ENCODE measurements around the gene SHC1.
A peak's percentile ranks its signal among the peaks of the same experiment; 100 is the strongest.

Gene SHC1

GRCh38 chr1:154955039-154955717 lies 15.4 kb downstream of the SHC1 start:
- peak in 1 of 2 experiments; percentile 22 for DNase-seq

- DNase-seq: no peak
Observed at GRCh38 chr1:154954541-154954940, 16.0 kb downstream of the SHC1 start.

- no peak for DNase-seq
Observed at GRCh38 chr1:154953611-154954038, 16.9 kb downstream of the SHC1 start.

DNA sequence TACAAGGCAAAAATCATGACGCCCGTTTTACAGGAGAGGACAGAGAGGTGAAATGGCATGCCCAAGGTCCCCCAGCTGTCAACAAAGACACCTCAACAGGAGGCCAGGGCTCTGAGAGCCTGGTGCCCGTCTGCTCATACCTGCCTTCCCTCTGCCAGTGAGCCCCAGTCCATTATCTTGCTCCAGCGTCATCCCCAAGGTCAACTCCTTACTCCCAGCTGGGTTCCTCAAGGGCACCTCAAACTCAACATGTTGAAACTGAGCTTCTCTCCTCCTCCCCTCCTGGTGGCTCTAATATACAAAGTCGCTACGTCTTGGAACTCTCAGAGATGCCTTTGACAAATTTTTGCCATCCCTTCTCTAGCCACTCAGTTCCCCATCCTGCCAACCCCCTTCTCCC lies 17.9 kb downstream of the SHC1 start:
- no peak for DNase-seq

DNA sequence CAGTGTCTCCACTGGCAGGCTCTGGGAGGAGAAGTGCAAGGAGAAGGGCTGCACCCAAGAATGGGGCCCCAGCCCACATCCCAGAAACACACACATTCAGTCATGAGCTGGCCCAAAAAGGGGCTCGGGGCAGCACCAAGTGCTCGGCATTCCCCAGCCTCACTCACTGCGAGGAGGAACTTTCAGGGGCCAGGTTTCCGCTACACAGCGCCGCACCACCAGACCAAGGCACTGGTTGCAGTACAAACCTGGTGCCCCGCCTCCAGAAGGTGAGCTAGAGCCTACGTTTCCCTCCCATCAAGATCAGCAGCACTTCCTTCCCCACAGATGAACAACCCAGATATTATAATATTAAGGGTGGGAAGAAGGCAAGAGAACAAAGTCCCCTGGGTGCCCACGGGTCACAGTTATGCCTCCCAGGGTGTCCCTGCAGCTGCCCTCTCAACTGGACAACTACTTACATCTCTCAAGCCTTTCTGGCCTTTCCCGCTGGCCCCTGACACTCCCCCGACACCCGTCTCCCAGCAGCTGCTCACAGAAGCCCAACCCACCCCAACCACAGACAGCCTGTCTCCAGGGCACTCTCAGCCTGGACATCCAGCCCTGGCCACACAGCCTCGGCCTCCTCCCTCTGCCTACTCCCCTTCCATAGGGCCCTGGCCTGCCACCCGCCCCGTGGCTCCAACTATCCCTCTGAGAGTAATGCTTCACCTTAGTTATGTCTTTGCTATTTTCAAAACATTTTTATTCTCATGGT lies 18.5 kb downstream of the SHC1 start:
- no peak for DNase-seq

DNA sequence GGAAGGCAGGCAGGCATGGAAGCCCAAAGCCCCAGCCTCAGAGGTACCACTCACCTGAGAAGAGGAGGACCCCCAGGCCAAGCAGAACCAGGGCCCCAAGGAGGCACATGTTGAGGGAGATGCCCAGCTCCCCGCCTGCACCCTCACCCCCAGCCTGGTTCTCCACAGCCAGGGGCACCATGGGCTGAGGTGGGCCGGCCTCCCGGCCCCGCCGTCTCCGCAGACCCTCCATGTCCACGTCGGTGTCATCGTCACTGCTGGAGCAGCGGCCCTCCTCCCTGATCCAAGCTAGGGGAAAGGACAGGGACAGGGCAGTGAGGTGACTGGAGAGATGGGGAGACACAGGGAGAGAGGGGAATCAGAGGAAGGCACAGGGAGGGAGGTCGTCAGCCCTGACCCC lies 22.5 kb downstream of the SHC1 start:
- no peak for DNase-seq

- DNase-seq: no peak
Observed at GRCh38 chr1:154945962-154946850, 24.3 kb downstream of the SHC1 start.

DNA sequence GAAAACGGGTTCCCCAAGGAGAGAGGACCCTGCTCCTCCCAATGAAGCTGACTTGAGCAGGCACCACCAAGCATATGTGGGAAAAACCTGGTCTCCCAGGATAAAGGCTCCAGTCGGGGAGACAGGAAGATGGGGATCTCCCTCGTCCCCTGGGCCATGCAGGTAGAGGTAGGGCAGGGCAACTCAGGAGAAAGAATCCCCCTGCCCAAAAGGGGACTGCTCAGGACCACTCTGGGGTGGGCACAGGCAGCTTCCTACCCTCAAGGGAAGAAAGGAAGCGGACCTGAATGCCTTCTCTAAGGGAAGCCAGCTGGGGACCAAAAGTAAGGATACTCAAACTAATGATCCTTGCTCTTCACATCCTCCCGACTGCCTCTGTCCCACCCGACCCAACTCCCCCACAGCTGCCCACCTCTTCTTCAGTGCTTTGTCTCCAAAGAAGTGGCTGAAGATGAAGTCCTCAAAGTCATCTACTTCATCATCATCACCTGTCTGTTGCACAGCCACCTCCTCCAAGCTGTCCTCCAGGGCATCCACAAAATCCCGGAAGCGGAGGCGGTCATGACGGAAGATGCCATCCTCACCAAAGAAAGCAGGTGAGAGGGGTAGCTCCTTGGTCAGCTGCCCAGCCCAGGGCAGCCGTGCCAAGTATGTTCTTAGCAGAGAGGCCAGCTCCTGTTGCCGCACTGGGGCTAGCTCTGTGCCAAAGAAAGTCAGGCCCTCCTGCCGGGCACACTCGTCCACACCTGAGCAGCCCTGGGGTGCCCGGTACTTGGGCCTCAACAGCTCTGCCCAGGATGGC lies 25.2 kb downstream of the SHC1 start:
- no peak for DNase-seq

DNA sequence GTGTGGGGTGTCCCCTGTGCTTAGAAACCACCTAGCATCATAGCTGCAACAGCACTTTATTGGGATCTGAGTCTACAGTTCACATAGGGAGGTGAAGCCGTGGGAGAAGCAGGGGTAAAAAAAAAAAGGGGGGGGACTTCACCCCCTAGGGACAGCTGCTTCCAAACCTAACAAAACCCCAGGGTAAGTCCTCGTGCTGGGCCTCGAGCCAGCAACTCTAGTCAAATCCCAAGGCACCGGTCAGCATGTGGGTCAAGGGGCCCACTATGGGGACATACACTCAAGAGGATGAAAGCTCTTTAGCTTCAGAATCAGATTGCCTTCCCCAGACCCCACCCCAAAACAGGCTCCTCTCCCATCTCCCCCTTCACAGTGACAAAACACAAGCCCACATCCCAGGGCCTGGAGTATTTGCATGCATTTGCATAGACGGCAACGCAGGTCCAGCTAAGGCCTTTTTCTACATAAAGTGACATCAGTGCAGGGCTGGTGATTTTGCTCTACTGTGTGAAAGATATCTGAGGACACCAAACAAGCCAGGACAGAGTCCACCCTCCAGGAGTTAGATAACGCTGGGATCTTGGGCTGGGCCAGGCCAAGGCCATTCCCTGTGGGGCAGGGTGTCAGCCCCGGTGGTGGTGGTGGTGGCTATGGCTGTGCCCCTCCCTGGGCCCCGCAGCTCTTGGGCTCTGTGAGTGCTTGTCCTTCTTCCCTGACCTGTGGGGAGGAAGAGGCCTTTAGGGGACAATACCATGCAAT lies 26.0 kb downstream of the SHC1 start:
- no peak for DNase-seq

- no peak for DNase-seq
Observed at GRCh38 chr1:154943649-154944400, 26.7 kb downstream of the SHC1 start.

DNA sequence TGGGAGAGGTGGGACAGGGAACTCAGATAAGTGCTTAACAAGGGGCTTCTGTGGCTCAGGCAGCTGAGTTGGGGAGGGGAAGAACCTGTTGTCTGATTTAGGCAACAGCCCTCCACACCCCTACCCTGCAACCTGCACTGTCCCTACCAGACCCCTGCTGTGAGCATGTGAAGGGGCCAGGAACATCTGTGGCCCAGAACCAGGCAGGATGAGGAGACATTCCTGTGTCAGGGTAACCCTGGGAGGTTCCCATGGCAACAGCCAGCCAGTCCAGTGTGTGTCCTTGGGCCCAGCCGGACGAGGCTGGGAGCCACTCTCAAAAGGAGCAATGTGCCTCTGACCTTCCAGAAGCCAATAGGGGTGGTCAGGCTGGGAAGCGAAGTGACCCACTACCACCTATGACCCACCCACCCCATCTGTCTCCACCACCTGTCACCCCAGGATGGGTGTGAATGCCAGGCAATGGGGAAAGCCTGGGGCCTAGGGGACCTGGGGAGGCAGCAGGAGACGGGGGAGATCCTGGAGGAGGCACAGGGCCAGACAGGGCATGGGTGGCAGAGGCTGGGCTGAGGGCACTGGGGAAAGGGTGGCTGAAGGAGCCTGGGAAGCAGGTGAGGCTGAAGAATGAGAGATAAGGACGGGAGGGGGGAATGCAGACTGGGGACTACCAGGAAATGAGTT lies 29.1 kb downstream of the SHC1 start:
- no peak for DNase-seq

DNA sequence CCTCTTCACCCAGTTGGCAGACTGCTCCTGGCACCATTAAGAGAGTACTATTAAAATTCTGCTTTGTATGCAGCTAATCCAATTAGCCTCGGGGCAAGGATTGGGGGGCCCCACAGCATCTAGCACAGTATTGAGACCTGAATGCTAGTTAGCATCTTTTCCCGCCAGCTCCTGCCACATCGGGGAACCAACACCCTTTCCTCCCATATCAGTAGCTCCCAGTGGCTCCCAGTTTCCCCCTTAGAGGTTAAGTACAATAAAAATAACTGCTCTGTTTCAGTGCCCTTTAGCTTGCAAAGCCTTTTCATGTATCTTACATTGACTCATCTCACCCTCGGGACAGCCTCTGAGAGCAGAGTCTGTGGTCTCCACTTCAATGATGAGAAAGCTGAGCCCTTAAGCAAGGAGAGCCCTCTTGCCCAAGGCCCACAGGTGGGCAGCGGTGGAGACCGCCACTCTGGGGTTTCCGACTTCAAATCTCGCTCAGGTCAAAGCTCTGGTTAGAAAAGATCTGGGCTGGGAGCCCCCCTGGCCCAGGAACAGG lies 29.8 kb downstream of the SHC1 start:
- DNase-seq: no peak

- DNase-seq: no peak
Observed at GRCh38 chr1:154940213-154940560, 30.4 kb downstream of the SHC1 start.

GRCh38 chr1:154938604-154939399 lies 31.7 kb downstream of the SHC1 start:
- no peak for DNase-seq

DNA sequence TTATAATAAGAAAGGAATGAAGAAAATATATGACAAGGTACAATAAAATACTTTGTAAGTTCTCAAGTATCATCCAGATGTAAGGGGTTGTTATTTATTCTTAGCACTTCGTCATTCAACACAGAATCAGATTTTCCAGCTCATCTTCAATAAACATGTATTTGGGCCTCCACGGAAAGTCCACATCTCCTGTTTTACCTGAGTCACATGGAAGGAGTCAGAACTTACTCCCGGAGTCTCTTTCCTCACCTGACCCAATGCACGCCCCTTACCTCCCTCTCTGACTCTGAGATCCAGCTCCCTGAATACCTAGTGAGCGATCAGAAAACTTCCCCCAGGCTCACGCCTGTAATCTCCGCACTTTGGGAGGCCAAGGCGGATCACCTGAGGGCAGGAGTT lies 32.6 kb downstream of the SHC1 start:
- no peak for DNase-seq

- peak; percentile 53 to 84 for DNase-seq
Observed at GRCh38 chr1:154937085-154937987, 33.2 kb downstream of the SHC1 start.

DNA sequence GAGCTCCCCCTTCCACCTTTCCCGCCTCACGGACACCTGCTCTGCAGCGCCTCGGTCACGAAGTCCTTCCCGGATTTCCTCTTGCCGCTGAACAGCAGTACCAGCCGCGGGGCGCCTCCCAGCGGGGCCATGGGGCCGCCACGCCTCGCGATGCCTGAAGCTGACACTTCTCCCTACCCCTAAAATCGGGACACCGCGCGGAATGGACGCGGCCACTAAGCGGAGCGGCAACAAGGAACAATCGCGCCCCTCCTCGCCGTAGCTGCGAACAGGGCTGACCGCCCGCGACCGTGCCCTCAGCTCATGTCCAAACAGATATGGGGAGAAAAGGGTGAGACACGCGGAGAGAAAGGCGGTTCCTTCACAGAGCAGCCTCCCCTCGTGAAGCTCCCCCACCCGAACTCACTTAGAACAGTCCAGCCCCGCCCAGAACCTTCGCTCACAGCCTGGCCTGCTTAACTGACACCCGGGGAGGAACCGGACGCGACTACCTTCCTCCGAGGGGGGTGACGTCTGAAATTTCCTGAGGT lies 33.9 kb downstream of the SHC1 start, which contains the start of gene PMVK:
TSS of gene PMVK (minus strand) at position 165 of the 530 bp plus-strand sequence. CDS start at position 131, 34 bp downstream.
- DNase-seq: peak; percentile 66 to 85

All from SW 1271 (cell line).